Cardiac fibroblast (primary cell): ENCODE measurements around the gene GHRL.

Experiments
- DNase-seq, 2 donors: peaks; one replicate each; pipeline versions ENCODE4 v3.0.0 to v3.0.0-alpha.2; 2010; ENCODE audit warnings: low read depth in 2 of 2
- H3K4me3 ChIP-seq, 2 donors: replicated peaks in 1 of 2; 1 replicate in 1 of 2; 2 replicates in 1 of 2; pipeline ENCODE4 v1.5.1; 2011; ENCODE audit warnings: low read depth in 2 of 2, low read length in 2 of 2, mild to moderate bottlenecking in 2 of 2, moderate library complexity in 1 of 2
- TF ChIP-seq, protein P1 (sequence below): IDR thresholded peaks from one replicate; pipeline ENCODE4 v1.5.1; 2011; ENCODE audit warnings: low read depth, mild to moderate bottlenecking, low read length, inconsistent platforms

GHRL gene

DNA sequence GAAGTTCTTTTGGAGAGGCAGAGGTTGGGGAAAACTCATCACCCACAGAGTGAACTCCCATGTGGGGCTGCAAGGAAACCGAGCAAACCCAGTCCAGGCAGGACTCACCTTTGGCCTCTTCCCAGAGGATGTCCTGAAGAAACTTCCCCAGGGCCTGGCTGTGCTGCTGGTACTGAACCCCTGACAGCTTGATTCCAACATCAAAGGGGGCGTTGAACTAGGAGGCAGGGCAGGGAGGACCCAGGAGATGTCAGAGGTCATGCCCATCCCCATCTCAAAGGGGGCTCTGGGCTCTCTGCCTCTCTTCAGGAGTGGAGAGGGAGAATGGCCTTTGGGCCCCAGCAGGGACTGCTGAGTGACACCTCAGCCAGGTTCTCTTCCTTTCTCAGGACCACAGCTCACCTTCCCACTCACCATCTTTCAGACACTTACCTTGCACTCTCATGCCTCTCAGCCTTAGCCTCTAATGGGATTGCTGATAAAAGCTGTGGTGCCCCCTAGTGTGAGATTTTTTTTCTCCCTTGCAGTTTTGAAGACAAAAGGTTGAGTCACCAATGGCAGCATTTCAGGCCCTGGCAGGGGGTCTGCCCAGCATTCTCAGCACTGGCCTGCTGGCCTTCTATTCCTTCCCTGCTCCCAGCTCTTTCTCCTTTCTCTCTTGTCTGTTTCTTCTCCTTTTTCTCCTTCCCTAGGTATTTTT is 6.0 kb downstream of the GHRL start:
- peak; percentile 54 to 81 for DNase-seq
- TF ChIP-seq, protein P1, sequence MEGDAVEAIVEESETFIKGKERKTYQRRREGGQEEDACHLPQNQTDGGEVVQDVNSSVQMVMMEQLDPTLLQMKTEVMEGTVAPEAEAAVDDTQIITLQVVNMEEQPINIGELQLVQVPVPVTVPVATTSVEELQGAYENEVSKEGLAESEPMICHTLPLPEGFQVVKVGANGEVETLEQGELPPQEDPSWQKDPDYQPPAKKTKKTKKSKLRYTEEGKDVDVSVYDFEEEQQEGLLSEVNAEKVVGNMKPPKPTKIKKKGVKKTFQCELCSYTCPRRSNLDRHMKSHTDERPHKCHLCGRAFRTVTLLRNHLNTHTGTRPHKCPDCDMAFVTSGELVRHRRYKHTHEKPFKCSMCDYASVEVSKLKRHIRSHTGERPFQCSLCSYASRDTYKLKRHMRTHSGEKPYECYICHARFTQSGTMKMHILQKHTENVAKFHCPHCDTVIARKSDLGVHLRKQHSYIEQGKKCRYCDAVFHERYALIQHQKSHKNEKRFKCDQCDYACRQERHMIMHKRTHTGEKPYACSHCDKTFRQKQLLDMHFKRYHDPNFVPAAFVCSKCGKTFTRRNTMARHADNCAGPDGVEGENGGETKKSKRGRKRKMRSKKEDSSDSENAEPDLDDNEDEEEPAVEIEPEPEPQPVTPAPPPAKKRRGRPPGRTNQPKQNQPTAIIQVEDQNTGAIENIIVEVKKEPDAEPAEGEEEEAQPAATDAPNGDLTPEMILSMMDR, result peak; percentile 47
- no peak overlapping the region for H3K4me3 ChIP-seq

DNA sequence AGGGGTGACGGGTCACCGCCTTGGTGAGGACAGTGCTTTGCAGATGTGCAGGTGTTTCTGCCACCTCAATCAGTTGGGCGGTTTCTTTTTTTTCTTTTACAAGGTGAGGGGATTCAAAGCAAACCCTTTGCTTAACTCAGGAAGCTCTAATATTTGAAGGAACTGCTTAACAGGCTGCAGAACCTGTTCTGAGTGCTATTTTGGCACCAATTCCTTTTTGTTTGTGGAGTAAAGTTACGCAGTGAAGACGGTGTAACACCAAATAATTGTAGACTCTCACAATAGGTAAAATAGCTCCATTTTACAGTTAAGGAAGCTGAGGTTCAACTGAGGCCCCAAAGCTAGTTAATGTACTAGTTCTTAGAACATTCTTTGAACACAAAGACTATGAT is 6.6 kb downstream of the GHRL start:
- DNase-seq, result no peak
- TF ChIP-seq, protein P1, result no peak
- no peak overlapping the region for H3K4me3 ChIP-seq

DNA sequence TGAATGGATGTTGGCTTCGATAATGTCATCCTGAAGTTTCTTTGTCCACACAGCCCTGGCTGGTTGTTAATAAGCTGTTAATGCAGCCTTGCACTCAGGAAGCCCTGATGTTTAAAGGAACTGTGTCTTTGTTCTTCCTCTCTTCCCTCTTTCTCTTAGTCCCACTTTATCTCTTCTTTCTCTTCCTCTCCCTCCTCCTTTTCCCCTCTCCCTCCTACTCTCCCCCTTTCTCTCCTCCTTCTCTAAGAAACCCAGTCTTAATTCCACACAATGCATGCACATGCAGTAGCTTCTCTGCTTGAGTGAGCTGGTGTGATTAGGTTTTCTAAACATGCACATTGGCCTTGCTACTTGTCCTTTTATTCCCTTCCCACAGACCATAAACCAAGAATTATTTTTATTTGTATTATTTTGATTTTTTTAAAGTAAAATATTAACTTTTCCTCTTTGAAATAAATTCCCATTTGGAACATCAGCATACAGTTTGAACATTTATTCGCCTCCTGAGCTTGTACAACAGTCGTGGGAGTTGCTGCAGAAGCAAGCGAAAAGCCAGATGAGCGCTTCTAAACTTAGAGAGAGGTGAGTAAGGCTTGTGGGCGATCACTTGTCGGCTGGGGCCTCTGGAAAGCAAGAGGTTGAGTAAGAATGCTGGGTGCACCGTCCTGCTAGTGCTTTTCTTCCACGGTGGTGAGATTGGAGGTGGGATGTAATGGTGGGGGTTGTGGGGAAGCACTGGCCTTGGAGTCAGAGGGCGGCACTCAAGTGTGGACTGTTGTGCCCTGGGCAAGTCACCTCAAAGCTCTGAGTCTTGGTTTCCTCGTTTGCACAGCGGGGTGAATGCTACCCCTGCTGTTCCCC is 7.2 kb downstream of the GHRL start:
- no peak overlapping the region for H3K4me3 ChIP-seq
- no peak for DNase-seq
- TF ChIP-seq, protein P1, result no peak

DNA sequence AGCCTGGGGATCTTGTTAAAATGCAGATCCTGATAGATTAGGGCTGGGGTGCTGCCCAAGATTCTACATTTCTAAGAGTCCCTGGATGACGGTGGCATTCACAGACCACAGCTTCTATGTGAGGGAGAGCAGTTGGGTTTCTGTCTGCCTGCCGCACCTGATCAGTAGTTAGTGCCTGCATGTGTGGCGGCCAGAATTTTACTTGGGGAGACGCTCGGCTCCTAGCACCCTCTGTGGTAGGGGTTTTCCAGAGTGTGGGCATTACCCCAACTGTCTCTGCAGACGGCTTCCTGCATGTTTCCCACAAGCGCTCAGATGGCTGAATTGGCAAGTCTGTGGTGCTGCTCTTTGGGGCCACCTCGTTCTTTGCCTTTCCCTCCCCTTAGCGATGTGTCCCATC is 8.3 kb downstream of the GHRL start:
- no peak overlapping the region for H3K4me3 ChIP-seq
- no peak for DNase-seq
- TF ChIP-seq, protein P1, result no peak

DNA sequence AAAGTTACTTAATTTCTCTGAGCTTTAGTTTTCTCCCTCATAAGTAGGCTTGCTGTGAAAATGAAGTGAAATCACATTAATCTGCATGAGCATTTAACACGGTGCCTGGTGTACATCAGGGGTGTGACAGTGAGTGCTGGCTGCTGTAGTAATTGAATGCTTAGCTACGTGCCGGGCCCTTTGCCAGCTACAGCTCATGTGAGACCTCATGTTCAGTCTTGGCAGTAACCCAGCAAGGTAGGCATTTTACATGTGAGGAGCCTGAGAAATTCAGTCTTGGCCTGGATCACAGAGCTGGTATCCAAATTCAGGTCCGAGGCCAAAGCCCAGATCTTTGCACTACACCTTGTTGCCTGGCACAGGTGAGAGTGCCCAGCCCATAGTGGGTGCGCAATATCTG is 9.1 kb downstream of the GHRL start:
- TF ChIP-seq, protein P1, result no peak
- no peak overlapping the region for H3K4me3 ChIP-seq
- no peak for DNase-seq

DNA sequence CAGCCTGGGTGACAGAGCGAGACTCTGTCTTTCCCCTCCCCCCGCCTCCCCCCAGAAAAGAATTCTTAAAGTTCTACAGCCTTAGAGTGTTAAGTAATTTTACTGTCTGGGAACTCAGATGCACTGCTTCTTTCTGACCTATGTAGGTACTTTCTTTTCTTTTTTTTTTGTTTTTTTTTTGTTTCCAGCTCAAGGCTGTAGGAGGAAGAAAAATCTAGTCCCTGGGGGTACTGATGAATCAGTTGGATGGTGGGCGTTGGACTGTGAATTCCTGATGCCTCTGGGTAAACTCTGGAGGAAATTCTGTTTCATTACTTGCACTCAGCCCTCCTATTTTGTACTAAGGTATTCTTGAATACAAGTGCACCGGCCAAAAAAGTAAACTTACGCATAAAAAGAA is 10.8 kb downstream of the GHRL start:
- peak; percentile 55 to 56 for DNase-seq
- no peak overlapping the region for H3K4me3 ChIP-seq
- TF ChIP-seq, protein P1, result no peak
